Gastrocnemius medialis (tissue), 4 donors: ENCODE results near the gene ONECUT3.

ENCODE experiments used
- POLR2A ChIP-seq, 2 donors: fragments of 450-650 bp; IDR thresholded peaks; one replicate each; pipeline ENCODE4 v1.6.1; 2017; ENCODE audit warnings: antibody characterized with exemption in 2 of 2, mild to moderate bottlenecking in 2 of 2, moderate library complexity in 2 of 2
- TF ChIP-seq, protein P1 (sequence below), 5 experiments: fragments of 450-650 bp in 3 of 5; fragments of 200-600 bp in 2 of 5; sonication (generic) in 2 of 5; IDR thresholded peaks in 4 of 5; conservative IDR thresholded peaks in 1 of 5; 1 replicate in 4 of 5; 2 replicates in 1 of 5; pipeline ENCODE4 v1.5.1; 2016 to 2019; ENCODE audit warnings: antibody characterized with exemption in 5 of 5, mild to moderate bottlenecking in 3 of 5, moderate library complexity in 3 of 5

DNA sequence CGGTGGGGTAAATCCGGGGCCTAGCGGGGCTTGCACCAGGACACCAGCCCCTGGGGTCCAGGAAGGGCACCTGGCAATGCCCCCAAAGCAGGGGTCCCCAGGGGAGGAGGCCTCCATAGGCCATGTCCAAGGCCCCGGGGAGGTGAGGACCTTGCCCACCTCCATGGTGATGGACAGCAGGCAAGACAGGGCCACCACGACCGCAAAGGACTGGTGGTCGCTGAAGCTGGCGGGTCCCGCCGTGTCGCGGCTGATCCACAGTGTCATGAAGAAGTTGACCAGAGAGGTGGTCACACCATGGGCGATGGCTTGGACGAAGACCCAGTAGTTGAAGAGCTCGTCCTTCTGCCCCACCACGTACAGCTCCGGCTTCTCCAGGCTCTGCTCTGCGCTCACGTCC is 32.0 kb downstream of the ONECUT3 start:
- TF ChIP-seq, protein P1, sequence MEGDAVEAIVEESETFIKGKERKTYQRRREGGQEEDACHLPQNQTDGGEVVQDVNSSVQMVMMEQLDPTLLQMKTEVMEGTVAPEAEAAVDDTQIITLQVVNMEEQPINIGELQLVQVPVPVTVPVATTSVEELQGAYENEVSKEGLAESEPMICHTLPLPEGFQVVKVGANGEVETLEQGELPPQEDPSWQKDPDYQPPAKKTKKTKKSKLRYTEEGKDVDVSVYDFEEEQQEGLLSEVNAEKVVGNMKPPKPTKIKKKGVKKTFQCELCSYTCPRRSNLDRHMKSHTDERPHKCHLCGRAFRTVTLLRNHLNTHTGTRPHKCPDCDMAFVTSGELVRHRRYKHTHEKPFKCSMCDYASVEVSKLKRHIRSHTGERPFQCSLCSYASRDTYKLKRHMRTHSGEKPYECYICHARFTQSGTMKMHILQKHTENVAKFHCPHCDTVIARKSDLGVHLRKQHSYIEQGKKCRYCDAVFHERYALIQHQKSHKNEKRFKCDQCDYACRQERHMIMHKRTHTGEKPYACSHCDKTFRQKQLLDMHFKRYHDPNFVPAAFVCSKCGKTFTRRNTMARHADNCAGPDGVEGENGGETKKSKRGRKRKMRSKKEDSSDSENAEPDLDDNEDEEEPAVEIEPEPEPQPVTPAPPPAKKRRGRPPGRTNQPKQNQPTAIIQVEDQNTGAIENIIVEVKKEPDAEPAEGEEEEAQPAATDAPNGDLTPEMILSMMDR (IDR thresholded peaks at IDR 0.05 in 4 of 5, conservative IDR thresholded peaks at IDR 0.05 in 1 of 5): no peak
- no peak for TF ChIP-seq POLR2A (IDR thresholded peaks at IDR 0.05)
